ENCODE data around the gene KRTAP9-4.
"Not testable (repeated sequence)": the region's sequence is repeated elsewhere in the genome, so short reads cannot be mapped to it uniquely, and the experiment has no call there.

KRTAP9-4 gene

DNA sequence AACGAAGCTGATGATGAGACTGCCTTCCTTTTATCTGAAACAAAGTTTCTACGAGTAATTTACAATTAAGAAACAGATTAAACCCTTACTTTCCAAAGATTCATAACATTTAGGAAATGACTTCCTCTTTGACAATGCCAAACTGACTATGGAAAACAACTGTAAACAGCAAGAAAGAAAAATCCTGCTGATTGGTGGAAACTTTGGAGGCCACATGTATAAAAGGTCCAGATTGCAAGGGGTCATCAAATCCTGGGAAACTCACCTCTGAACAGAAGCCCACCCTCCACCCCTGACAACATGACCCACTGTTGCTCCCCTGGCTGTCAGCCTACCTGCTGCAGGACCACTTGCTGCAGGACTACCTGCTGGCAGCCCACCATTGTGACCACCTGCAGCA is 15.6 kb downstream of the KRTAP9-4 start, which contains the start of gene KRTAP9-6:
Gene KRTAP9-6, plus strand, starts transcription at position 301 of the 400 bp plus-strand sequence. Its CDS starts 0 bp downstream, at position 301.
- DNase-seq = no peak

DNA sequence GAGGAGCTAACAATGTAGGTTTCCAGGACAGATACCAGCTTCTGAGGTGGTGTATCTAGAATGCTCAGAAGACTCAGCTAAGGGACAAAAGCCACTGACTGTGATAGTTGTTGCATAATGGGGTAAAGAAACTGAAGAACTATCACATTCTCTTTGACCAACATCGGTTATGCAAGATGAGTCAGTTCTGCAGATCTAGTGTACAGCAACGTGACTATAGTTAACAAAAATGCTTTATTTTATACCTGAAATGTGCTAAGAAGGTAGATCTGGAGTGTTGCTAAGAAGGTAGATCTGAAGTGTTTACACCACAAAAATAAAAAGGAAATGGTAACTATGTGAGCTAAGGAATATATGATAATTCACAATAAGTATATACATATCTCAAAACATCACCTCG is 18.2 kb downstream of the KRTAP9-4 start:
- no peak for DNase-seq

- DNase-seq = not testable (repeated sequence)
These were observed 21.8 kb downstream of the KRTAP9-4 start for GRCh38 chr17:41271323-41271722.

DNA sequence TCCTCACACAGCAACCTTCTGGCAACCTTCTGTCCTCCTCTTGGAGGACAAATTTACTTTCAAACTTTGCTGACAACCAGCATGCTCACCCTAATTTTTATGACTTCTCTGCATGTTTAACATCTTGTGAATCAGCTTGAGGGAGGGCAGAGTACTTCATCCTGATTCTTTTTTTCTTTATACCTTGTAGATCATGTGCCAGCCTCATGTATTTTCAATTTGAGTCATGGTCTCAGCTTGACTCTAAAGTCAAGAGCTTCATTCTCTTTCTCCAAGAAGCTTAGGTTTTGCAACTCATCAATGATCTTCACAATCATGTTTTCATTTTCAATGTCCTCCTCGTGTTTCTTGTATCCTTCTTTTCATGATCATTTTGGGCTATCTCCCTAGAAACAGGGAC is 22.4 kb downstream of the KRTAP9-4 start:
- DNase-seq = no peak

GRCh38 chr17:41275648-41276190 is 26.2 kb downstream of the KRTAP9-4 start, which contains the start of gene KRTAP9-7:
Gene KRTAP9-7, plus strand, starts transcription at chr17:41275698. Its CDS starts 0 bp downstream, at chr17:41275698.
- DNase-seq = not testable (repeated sequence)

- no peak for DNase-seq
These were observed 28.9 kb downstream of the KRTAP9-4 start for GRCh38 chr17:41278176-41278955.

DNA sequence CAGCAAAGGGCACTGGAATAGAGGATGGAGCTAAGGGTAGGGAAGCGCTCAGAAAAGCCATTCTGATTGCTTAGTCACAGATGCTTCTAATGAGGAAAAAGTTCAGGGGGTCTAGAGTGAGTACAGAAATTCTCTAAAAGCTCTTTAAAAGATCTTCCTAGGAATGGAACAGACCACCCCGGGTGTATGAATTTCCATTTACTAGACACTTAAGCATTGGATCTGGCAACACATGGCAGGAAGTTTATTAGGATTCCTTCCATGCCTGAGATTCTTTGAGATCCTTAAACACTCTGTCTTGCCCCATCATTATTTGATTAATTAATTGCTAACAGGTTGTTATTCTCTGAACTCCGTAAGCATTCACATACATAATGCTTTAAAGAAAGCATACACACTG is 34.6 kb downstream of the KRTAP9-4 start:
- no peak for DNase-seq

DNA sequence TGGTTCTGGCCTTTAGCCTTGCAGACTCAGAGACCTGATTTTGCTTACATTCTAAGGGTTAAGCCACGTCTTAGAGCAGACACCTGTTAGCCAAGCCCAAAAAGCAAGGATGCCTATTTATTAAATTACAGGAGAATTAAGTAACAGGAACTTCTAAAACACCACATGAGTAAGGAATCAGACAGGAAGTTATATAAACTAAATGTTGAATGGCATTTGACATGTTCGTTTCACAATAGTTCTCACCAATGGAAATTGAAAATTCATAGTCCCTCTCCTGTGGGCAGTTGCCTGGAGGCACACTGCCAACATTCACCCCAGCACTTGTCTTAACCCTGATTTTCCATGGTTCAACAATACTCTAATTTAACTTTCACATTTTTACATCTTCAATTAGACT is 35.1 kb downstream of the KRTAP9-4 start:
- no peak for DNase-seq

GRCh38 chr17:41287050-41287449 is 37.6 kb downstream of the KRTAP9-4 start:
- DNase-seq = no peak

- no peak for DNase-seq
These were observed 44.5 kb downstream of the KRTAP9-4 start for GRCh38 chr17:41294016-41294415.

DNA sequence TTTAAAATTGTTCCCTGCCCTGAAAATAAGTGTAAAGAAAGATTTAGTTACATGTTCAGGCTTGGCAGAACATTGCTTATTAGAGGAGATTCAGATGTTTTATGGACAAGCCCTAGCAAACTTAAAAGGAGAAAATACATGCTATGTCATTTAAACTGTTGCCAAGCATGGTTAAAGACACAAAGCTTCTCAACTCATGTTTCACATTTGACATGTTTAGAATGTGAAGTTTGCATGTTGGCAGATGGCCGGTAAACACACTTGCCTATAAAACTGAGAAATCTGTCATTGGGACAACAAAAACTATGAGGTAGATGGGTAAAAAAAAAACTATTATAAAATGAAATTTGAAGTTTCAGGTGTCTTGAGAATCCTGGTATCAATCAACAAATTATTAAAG is 47.4 kb downstream of the KRTAP9-4 start:
- DNase-seq = no peak

GRCh38 chr17:41298458-41299135 is 49.1 kb downstream of the KRTAP9-4 start:
- no peak for DNase-seq
